Neural progenitor cell (in vitro differentiated cells): ENCODE measurements around the gene TWF1.

Experiments used
- CTCF ChIP-seq: fragments of 200-600 bp; sonication (generic); IDR thresholded peaks from 2 replicates; pipeline ENCODE4 v1.5.1; 2017; ENCODE audit warnings: antibody characterized with exemption, mild to moderate bottlenecking
- EZH2phosphoT487 ChIP-seq: fragments of 200-600 bp; sonication (generic); IDR thresholded peaks from 2 replicates; pipeline ENCODE4 v1.6.1; 2017; ENCODE audit warnings: antibody characterized with exemption

- TF ChIP-seq CTCF (no peak), EZH2phosphoT487 (no peak)
Measured at GRCh38 chr12:43754015-43754414, 52.1 kb downstream of the TWF1 start.
